Measurements from ENCODE around the gene ADAMTS18.

GRCh38 chr16:77302249-77302648 lies 132.6 kb downstream of the ADAMTS18 start:
- TF ChIP-seq CTCF (conservative IDR thresholded peaks at IDR 0.05; ENCODE audit: low read depth, low read length) (no peak), EZH2 (IDR thresholded peaks at IDR 0.05; ENCODE audit: low read length, unreplicated experiment) (no peak), EZH2phosphoT487 (IDR thresholded peaks at IDR 0.05; ENCODE audit: borderline replicate concordance, low read length) (no peak)
